ENCODE measurements around the gene GPR37.

GPR37 gene

GRCh38 chr7:124784879-124785818, 19.6 kb upstream of the GPR37 start:
- ATAC-seq: peak; percentile 50
- Mint-ChIP-seq H3K27ac (no peak overlapping the region), H3K27me3 (peaks cover 9% of the 10 kb centered on the region)

GRCh38 chr7:124783271-124783670, 17.7 kb upstream of the GPR37 start:
- ATAC-seq (no peak), DNase-seq (no peak)
- Mint-ChIP-seq H3K4me3 (no peak overlapping the region), H3K27me3 (peaks cover under 1% of the 10 kb centered on the region), H3K9me3 (no peaks in the 10 kb centered on the region), H3K27ac (no peak overlapping the region), H3K4me1 (no peaks in the 10 kb centered on the region)

More at GRCh38 chr7:124784879-124785818, 19.6 kb upstream of the GPR37 start:
- DNase-seq: no peak
- H3K4me1 Mint-ChIP-seq: no peaks in the 10 kb centered on the region
- H3K4me3 Mint-ChIP-seq: no peak overlapping the region
- no peaks in the 10 kb centered on the region for H3K9me3 Mint-ChIP-seq

GRCh38 chr7:124781907-124782734, 16.5 kb upstream of the GPR37 start:
- Mint-ChIP-seq H3K9me3 (no peaks in the 10 kb centered on the region), H3K4me1 (no peaks in the 10 kb centered on the region), H3K27ac (no peak overlapping the region), H3K4me3 (no peak overlapping the region), H3K27me3 (peaks cover 9% of the 10 kb centered on the region)
- no peak for ATAC-seq
- no peak for DNase-seq

GRCh38 chr7:124781418-124781817, 15.8 kb upstream of the GPR37 start:
- Mint-ChIP-seq H3K27ac (no peak overlapping the region), H3K4me1 (no peaks in the 10 kb centered on the region), H3K27me3 (peaks cover 9% of the 10 kb centered on the region), H3K4me3 (no peak overlapping the region), H3K9me3 (no peaks in the 10 kb centered on the region)
- ATAC-seq (no peak), DNase-seq (no peak)

- Mint-ChIP-seq H3K27ac (no peak overlapping the region), H3K27me3 (peaks cover 9% of the 10 kb centered on the region), H3K4me1 (no peaks in the 10 kb centered on the region), H3K9me3 (no peaks in the 10 kb centered on the region), H3K4me3 (no peak overlapping the region)
- ATAC-seq: no peak
- no peak for DNase-seq
These were observed 15.0 kb upstream of the GPR37 start for GRCh38 chr7:124780608-124781007.

- peaks cover 9% of the 10 kb centered on the region for H3K27me3 Mint-ChIP-seq
- no peak for DNase-seq
- no peaks in the 10 kb centered on the region for H3K4me1 Mint-ChIP-seq
- H3K4me3 Mint-ChIP-seq: no peak overlapping the region
- H3K9me3 Mint-ChIP-seq: no peaks in the 10 kb centered on the region
- no peak for ATAC-seq
- H3K27ac Mint-ChIP-seq: no peak overlapping the region
These were observed 14.5 kb upstream of the GPR37 start for GRCh38 chr7:124780056-124780455.

GRCh38 chr7:124779620-124780019, 14.0 kb upstream of the GPR37 start:
- DNase-seq (no peak), ATAC-seq (no peak)
- no peak overlapping the region for H3K4me3 Mint-ChIP-seq
- peaks cover 9% of the 10 kb centered on the region for H3K27me3 Mint-ChIP-seq
- H3K27ac Mint-ChIP-seq: no peak overlapping the region
- no peaks in the 10 kb centered on the region for H3K9me3 Mint-ChIP-seq
- no peaks in the 10 kb centered on the region for H3K4me1 Mint-ChIP-seq

GRCh38 chr7:124779194-124779593, 13.6 kb upstream of the GPR37 start:
- peaks cover 9% of the 10 kb centered on the region for H3K27me3 Mint-ChIP-seq
- H3K4me1 Mint-ChIP-seq: no peaks in the 10 kb centered on the region
- ATAC-seq (no peak), DNase-seq (no peak)
- H3K9me3 Mint-ChIP-seq: no peaks in the 10 kb centered on the region
- H3K4me3 Mint-ChIP-seq: no peak overlapping the region
- no peak overlapping the region for H3K27ac Mint-ChIP-seq

- H3K4me3 Mint-ChIP-seq: no peak overlapping the region
- H3K27me3 Mint-ChIP-seq: peaks cover 28% of the 10 kb centered on the region
- H3K9me3 Mint-ChIP-seq: no peaks in the 10 kb centered on the region
- no peak overlapping the region for H3K27ac Mint-ChIP-seq
- H3K4me1 Mint-ChIP-seq: no peaks in the 10 kb centered on the region
- ATAC-seq (no peak), DNase-seq (no peak)
These were observed 11.7 kb upstream of the GPR37 start for GRCh38 chr7:124777268-124777667.

- DNase-seq (no peak), ATAC-seq (no peak)
- Mint-ChIP-seq H3K27ac (no peak overlapping the region), H3K9me3 (no peaks in the 10 kb centered on the region), H3K27me3 (peaks cover 39% of the 10 kb centered on the region), H3K4me3 (no peak overlapping the region), H3K4me1 (no peaks in the 10 kb centered on the region)
These were observed 10.6 kb upstream of the GPR37 start for GRCh38 chr7:124776153-124776552.

GRCh38 chr7:124775422-124775821, 9.8 kb upstream of the GPR37 start:
- Mint-ChIP-seq H3K27ac (no peak overlapping the region), H3K9me3 (no peaks in the 10 kb centered on the region), H3K27me3 (peaks cover 47% of the 10 kb centered on the region), H3K4me3 (no peak overlapping the region), H3K4me1 (no peaks in the 10 kb centered on the region)
- ATAC-seq: no peak
- DNase-seq: no peak

GRCh38 chr7:124773938-124774337, 8.3 kb upstream of the GPR37 start:
- peaks cover 48% of the 10 kb centered on the region for H3K27me3 Mint-ChIP-seq
- no peaks in the 10 kb centered on the region for H3K9me3 Mint-ChIP-seq
- no peak overlapping the region for H3K27ac Mint-ChIP-seq
- no peaks in the 10 kb centered on the region for H3K4me1 Mint-ChIP-seq
- ATAC-seq (no peak), DNase-seq (no peak)
- no peak overlapping the region for H3K4me3 Mint-ChIP-seq

GRCh38 chr7:124773339-124773738, 7.7 kb upstream of the GPR37 start:
- Mint-ChIP-seq H3K27ac (no peak overlapping the region), H3K4me1 (no peaks in the 10 kb centered on the region), H3K27me3 (peaks cover 49% of the 10 kb centered on the region), H3K4me3 (no peak overlapping the region), H3K9me3 (no peaks in the 10 kb centered on the region)
- no peak for ATAC-seq
- no peak for DNase-seq

- Mint-ChIP-seq H3K4me3 (no peak overlapping the region), H3K4me1 (peaks cover 15% of the 10 kb centered on the region), H3K9me3 (no peaks in the 10 kb centered on the region), H3K27me3 (peaks cover 74% of the 10 kb centered on the region), H3K27ac (no peak overlapping the region)
- no peak for DNase-seq
- no peak for ATAC-seq
These were observed 3.5 kb upstream of the GPR37 start for GRCh38 chr7:124769136-124769535.

- no peak for DNase-seq
- no peak overlapping the region for H3K4me3 Mint-ChIP-seq
- H3K27ac Mint-ChIP-seq: no peak overlapping the region
- H3K9me3 Mint-ChIP-seq: no peaks in the 10 kb centered on the region
- peaks cover 74% of the 10 kb centered on the region for H3K27me3 Mint-ChIP-seq
- peaks cover 21% of the 10 kb centered on the region for H3K4me1 Mint-ChIP-seq
- no peak for ATAC-seq
These were observed 2.9 kb upstream of the GPR37 start for GRCh38 chr7:124768525-124768924.

- peaks cover 62% of the 10 kb centered on the region for H3K27me3 Mint-ChIP-seq
- DNase-seq (peak; percentile 18 to 30), ATAC-seq (peak; percentile 60)
- H3K4me3 Mint-ChIP-seq: peak overlapping the region; percentile 76 to 82
- H3K4me1 Mint-ChIP-seq: peaks cover 21% of the 10 kb centered on the region
- no peaks in the 10 kb centered on the region for H3K9me3 Mint-ChIP-seq
- H3K27ac Mint-ChIP-seq: no peak overlapping the region
These were observed 668 bp downstream of the GPR37 start for GRCh38 chr7:124764847-124765400.

All from stimulated activated naive CD8-positive, alpha-beta T cell treated with anti-CD3 and anti-CD28 coated beads, Interleukin-15, amount 100 ng/mL, for 72 hours (primary cell).